ENCODE results near the gene STAU1.

DNA sequence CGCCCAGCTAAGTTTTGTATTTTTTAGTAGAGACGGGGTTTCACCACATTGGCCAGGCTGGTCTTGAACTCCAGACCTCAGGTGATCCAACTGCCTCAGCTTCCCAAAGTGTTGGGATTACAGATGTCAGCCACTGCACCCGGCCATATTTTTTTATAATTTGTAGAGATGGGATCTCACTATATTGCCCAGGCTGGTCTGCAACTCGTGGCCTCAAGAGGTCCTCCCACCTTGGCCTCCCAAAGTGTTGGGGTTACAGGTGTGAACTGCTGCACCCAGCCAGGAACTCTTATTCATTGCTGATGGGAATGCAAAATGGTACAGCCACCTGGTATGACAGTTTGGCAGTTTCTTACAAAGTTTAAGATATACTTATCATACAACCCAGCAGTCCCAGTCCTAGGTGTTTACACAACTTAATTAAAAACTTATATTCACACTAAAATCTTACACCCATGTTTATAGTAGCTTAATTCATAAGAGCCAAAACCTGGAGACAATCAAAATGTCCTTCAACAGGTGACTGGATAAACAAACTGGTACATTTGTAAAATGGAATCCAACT lies 11.7 kb upstream of the STAU1 start:
- TF ChIP-seq, protein P1, sequence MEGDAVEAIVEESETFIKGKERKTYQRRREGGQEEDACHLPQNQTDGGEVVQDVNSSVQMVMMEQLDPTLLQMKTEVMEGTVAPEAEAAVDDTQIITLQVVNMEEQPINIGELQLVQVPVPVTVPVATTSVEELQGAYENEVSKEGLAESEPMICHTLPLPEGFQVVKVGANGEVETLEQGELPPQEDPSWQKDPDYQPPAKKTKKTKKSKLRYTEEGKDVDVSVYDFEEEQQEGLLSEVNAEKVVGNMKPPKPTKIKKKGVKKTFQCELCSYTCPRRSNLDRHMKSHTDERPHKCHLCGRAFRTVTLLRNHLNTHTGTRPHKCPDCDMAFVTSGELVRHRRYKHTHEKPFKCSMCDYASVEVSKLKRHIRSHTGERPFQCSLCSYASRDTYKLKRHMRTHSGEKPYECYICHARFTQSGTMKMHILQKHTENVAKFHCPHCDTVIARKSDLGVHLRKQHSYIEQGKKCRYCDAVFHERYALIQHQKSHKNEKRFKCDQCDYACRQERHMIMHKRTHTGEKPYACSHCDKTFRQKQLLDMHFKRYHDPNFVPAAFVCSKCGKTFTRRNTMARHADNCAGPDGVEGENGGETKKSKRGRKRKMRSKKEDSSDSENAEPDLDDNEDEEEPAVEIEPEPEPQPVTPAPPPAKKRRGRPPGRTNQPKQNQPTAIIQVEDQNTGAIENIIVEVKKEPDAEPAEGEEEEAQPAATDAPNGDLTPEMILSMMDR (IDR thresholded peaks at IDR 0.05 in 4 of 5, conservative IDR thresholded peaks at IDR 0.05 in 1 of 5) = no peak
- no peak for TF ChIP-seq POLR2A (IDR thresholded peaks at IDR 0.05)

Measured in gastrocnemius medialis (tissue), 4 donors.